NCI-H2227 (cell line): ENCODE data around the gene PKP2.
A peak's percentile ranks its signal among the peaks of the same experiment; 100 is the strongest.

ENCODE experiments used
- DNase-seq: peaks from one replicate; lab custom pipeline; 2025; ENCODE audit not compliant: unreplicated experiment; lab: John Stamatoyannopoulos, UW

The PKP2 gene

GRCh38 chr12:32896432-32897280 is at the start of gene PKP2:
PKP2 (minus strand) TSS chr12:32896777; CDS start chr12:32896731, 46 bp downstream.
- DNase-seq = peak; percentile 55

- DNase-seq = no peak
These were observed 47.6 kb upstream of the PKP2 start for GRCh38 chr12:32944195-32944594.

GRCh38 chr12:32939801-32940200 is 43.2 kb upstream of the PKP2 start:
- no peak for DNase-seq

- DNase-seq = no peak
These were observed 30.4 kb upstream of the PKP2 start for GRCh38 chr12:32926963-32927362.

- DNase-seq = no peak
These were observed 29.8 kb upstream of the PKP2 start for GRCh38 chr12:32926356-32926755.

- DNase-seq = no peak
These were observed 26.1 kb upstream of the PKP2 start for GRCh38 chr12:32922546-32923297.

- no peak for DNase-seq
These were observed 24.8 kb upstream of the PKP2 start for GRCh38 chr12:32921397-32921796.

GRCh38 chr12:32920506-32921085 is 24.0 kb upstream of the PKP2 start:
- DNase-seq = no peak

- peak; percentile 9 for DNase-seq
These were observed 22.6 kb upstream of the PKP2 start for GRCh38 chr12:32918890-32919801.

GRCh38 chr12:32917094-32917611 is 20.6 kb upstream of the PKP2 start:
- DNase-seq = no peak

- no peak for DNase-seq
These were observed 11.4 kb upstream of the PKP2 start for GRCh38 chr12:32907898-32908476.

- no peak for DNase-seq
These were observed 10.6 kb upstream of the PKP2 start for GRCh38 chr12:32907166-32907565.

GRCh38 chr12:32906399-32907165 is 10.0 kb upstream of the PKP2 start:
- DNase-seq = no peak

- no peak for DNase-seq
These were observed 7.2 kb upstream of the PKP2 start for GRCh38 chr12:32903763-32904162.

- no peak for DNase-seq
These were observed 6.7 kb upstream of the PKP2 start for GRCh38 chr12:32903318-32903717.

GRCh38 chr12:32902287-32902997 is 5.9 kb upstream of the PKP2 start:
- DNase-seq = no peak

GRCh38 chr12:32901553-32901952 is 5.0 kb upstream of the PKP2 start:
- DNase-seq = no peak

- DNase-seq = no peak
These were observed 1.4 kb upstream of the PKP2 start for GRCh38 chr12:32897687-32898573.
